ENCODE data around the gene VCPKMT.
"Not testable (repeated sequence)": the region's sequence is repeated elsewhere in the genome, so short reads cannot be mapped to it uniquely, and the experiment has no call there.

VCPKMT gene

DNA sequence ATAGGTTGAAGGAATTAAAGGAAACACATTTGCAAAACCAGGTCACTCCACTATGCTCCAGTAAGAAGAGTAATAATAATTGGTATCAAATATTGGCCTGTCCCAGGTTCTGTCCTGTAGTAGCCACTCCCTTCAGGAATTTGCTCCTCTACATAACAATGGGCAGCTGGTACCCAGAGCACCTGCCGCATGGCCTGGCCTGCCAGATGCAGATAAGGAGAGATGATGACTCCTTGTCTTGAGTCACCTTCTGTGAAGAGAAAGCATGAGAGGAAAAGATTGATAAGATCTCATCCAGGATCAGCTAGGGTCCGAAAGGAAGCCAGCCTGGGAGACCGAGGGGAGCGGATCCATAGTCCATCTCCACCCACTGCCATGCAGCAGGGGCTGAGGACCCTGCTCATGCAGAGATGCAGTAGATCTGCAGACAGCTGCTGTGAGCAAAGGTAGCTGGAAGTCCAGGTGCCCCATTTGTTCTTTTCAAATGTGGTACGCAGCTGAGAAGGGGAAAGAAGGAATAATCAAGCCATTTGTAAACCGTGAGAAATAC lies 24.3 kb downstream of the VCPKMT start:
- DNase-seq (ENCODE audit: low spot score) = no peak

DNA sequence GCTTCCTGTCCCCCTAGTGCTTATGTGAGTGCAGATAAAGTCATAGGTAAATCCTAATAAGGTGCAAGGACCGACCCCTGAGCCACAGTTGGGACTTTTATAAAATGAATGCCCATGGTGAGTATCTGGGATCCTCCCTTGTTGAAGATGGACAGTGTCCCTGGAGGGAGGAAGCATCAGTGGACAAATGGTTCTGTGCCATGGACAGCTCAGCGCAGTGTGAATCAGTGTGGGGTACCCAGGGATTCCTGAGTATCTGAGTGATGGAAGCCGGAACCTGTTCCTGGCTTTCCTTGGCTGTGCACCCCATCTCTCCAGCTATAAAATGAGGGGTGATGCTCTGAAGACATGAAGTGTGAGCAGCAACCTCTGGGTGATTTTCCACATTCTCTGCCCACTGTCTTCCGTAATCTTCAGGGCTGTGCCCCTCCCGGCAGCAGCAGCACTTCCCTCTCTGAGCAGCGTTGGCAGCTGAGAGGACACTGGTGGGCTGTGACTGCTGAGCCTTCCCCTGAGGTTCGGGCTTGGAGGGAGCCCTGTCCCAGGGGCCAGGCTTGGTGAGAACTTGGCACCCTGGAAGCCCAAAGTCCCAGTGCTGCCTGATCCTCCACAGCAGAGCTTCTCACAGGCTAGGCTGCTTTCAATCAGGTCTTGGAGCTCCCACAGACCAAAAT lies 25.0 kb downstream of the VCPKMT start:
- DNase-seq (ENCODE audit: low spot score) = no peak

DNA sequence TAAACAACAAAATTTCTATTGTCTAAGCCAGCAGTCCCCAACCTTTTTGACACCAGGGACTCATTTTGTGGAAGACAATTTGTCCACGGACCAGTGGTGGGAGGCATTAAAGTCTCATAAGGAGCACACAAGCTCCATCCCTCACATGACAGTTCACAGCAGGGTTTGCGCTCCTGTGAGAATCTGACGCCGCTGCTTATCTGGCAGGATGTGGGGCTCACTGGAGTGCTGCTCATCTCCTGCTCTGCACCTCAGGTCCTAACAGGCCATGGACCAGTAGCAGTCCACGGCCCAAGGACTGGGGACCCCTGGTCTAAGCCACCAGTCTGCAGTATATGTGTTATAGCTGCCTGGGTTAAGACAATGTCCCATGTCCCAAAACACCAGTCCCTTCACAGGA lies 27.2 kb downstream of the VCPKMT start:
- no peak for DNase-seq (ENCODE audit: low spot score)

DNA sequence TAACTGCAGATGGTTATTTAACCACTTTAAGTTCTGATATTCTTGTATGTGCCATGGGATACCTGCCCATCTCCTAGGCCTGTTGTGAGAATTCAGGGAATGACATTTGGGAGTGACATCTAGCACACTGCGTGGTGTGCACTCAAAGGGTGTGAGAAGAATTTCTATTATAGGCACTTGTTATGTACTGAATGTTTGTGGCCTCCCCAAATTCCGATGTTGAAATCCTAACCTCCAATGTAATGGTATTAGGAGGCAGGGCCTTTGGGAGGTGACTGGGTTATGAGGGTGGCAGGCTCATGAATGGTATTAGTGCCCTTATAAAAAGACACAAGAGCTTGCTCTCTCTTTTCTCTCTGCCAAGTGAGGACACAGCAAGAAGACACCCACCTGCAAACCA lies 27.6 kb downstream of the VCPKMT start:
- DNase-seq (ENCODE audit: low spot score) = no peak

DNA sequence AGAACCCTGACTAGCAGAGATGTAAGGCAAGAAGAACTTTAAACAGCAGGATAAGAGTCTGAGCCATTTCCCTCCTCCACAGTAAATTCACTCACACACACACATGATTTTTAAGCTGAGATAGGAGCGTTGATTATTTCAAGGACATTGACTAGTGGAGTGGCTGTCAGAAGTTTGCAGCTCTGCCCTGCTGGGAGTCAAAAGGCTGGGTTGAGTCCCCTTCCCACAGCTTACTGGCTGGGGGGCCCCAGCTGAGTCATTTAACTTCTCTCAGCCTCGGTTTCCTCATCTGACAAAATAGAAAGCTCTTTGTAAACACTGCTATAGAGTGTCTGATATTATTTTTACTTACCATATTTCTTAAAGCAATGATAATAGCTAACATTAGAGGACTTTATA lies 28.3 kb downstream of the VCPKMT start:
- no peak for DNase-seq (ENCODE audit: low spot score)

DNA sequence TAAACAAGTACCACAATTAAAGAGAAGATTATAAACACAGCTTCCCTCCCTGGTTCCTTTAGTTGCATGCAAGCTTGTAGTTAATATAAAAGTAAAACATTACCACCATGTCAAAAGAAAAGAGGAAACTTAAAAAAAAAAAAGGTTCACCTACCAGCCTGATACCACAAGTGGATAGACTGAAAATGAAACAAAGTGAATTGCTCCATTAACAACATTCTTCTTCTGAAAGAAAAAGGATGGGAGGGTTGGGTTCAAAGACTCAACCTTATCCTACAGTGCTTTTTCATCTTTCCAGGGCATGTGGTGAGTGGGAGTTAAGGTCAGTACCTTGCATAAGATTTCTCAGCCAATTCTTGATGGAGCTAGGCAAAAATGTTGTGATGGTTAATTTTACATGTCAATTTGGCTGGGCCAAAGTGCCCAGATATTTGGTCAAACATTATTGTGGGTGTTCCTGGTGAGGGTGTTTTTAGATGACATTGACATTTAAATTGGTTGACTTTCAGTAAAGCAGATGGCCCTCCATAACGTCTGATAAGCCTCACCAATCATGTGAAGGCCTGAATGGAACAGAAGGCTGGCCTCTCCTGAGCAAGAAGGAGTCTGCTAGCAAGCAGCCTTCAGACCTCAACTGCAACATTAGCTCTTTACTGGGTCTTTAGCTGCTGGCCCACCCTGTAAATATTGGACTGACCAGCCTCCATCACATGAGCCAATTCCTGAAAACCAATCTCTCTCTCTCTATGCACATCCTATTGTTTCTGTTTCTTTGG lies 28.8 kb downstream of the VCPKMT start:
- no peak for DNase-seq (ENCODE audit: low spot score)

DNA sequence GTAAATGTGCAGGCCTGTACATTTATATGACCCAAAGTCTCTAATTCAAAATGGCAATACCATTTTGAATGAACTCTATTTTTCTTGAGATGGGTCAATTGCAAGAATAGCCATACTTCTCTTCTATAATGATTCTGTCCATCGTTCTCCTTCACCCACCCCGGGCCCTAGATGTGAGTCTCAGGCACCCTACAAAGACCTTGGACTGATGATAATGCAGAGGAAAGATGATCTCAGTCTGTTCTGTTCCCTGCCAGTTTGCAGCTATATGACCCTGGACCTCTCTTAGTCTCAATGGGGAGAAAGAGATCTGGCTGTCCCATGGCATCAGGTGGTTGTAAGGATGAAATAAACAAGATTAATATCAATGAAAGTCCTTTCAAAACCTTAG lies 30.1 kb downstream of the VCPKMT start:
- no peak for DNase-seq (ENCODE audit: low spot score)

DNA sequence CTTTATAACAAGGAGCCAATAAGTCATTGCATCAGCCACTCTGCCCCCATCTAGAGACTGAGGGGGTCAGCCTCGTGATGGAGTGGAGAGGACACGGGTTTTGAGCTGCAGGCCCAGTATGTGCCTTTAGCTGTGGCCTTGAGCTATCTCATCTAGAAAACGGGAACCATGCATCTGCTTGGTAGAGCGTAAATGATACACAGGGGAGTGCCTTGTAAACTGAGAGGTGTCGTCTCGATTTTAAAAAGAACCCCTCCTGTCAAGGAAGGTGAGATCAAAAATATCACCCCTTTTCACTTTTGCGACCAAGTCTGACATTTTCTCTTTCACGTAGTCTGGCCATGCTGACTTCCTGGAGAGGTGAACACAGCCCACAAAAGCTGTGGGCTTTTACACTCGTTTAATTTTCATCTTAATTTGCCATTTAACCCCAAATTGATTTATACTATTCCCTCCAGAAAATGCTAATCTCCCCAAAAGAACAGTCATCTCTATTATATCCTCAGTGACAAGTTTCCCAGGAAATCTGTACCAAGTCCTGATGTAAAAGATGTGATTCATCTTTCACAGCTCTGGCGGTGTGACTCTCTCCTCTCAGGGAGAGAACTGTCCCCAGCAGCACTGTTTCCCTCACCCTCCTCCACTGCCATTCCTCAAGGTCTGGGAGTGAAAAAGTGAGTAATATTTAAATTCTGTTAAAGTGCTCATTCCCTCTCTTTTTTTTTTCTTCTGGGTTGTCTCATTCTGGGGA lies 30.6 kb downstream of the VCPKMT start:
- DNase-seq (ENCODE audit: low spot score) = no peak

DNA sequence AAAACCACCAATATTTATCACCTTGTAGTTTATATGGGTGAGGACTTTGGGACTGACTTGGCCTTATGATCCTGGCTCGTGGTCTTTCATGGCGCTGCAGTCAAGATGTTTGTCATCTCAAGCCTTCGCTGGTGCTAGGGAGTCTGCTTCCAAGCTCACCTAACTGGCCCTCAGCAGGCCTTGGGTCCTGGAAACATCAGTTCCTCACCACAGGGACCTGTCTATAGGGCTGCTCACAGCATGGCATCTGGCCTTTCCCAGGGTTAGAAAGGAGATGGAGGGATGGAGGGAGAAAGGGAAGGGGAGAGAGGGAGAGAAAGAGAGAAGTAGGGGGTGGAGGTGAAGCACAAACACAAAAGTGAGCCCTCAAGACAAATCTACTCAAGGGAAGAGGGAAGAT lies 31.7 kb downstream of the VCPKMT start:
- DNase-seq (ENCODE audit: low spot score) = no peak

DNA sequence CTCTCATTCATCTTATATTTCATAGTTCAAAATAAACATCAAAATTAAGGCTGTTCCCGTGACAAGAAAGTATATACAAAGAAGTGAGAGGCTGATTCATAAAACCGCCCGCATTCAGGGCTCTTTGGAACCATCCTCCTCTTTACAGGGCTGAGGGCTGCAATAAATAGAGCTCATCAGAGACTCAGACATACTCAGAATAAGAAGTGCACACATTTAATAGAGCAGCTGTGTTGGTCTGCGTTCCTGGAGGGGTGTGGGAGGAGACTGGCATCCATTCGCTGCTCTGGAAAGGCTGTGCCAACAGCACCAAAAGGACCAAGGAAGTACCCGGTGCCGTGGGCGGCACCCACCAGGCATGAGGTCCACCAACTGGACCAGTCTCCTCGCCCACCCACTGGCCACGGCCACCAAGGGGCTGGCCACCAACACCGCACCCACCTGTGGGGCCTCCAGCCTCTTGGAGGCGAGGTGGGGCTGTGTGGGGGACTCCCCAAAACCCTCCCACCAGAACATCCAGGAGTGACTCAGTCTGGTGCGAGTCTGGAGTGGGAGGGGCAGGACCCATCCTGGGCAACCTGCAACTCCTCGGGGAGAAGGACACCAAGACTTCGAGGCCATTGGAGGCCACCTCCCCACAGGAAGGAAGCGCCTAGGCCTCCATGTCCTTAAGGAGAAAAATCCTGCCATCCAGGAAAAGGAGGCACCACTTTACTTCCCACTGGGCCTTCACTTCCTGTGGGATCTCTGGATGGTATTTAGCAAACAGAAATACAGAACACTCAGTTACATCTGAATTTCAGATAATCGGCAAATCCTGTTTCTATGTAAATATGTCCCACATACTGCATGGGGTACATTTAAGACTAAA lies 32.7 kb downstream of the VCPKMT start:
- DNase-seq (ENCODE audit: low spot score) = no peak

DNA sequence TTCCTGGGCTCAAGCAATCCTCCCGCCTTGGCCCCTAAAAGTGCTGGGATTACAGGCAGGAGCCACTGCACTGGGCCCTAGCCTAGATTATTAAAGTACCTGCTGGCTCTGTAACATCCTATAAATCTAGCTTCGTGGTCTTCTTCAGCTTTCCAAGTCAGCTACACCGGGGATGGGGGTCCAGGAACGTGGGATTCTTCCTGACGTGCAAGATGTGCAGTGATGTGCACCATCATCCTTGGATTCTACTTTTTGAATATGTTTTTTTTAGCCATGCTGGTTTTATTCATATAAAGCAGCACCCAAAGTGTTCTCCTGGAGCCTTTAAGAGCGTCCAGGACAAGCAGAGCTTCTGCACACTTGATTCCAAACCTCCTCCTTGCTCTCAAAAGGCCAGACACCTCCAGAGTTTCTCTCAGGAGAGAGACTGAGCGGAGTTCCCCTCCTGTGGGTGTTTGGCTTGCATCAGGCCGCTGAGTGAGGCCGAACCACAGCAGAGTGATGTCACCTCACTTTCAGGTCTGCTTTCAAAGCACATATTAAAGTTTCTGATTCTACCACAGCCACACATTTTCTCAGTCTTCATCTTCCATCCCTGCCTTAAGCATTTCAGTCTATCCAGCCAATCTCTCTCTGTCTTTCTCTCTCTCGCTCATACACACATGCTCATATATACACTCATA lies 33.4 kb downstream of the VCPKMT start:
- no peak for DNase-seq (ENCODE audit: low spot score)

DNA sequence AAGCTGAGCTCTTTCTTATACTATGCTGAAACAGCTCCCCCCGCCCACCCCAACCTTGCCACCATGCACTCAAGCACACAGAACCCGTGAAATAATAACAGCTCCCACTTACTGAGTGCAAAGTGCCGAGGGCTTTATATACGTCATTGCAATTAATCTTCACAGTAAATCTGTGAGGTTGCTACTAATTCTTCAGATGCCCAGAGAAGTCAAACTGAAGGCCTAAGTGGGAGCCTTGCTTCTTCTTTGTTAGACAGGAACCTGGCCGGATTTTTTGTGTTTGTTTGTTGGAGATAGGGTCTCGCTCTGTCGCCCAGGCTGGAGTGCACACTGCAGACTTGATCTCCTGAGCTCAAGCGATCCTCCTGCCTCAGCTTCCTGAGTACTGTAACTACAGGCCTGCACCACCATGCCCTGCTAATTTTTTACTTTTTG lies 34.0 kb downstream of the VCPKMT start:
- DNase-seq (ENCODE audit: low spot score) = no peak

DNA sequence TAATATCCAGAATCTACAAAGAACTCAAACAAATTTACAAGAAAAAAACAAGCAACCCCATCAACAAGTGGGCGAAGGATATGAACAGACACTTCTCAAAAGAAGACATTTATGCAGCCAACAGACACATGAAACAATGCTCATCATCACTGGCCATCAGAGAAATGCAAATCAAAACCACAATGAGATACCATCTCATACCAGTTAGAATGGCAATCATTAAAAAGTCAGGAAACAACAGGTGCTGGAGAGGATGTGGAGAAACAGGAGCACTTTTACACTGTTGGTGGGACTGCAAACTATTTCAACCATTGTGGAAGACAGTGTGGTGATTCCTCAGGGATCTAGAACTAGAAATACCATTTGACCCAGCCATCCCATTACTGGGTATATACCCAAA lies 37.3 kb downstream of the VCPKMT start:
- DNase-seq (ENCODE audit: low spot score) = not testable (repeated sequence)

DNA sequence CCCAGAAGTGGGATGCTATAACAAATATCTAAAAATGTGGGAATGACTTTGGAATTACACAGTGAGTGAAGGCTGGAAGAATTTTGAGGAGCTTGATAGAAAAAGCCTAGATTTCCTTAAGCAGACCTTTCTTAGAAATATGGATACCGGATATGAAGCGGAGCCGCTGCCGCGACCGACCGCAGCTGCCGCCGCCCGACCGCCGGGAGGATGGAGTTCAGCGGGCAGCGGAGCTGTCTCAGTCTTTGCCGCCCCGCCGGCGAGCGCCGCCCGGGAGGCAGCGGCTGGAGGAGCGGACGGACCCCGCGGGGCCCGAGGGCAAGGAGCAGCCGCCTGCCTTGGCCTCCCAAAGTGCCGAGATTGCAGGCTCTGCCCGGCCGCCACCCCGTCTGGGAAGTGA lies 42.7 kb downstream of the VCPKMT start:
- DNase-seq (ENCODE audit: low spot score) = not testable (repeated sequence)

DNA sequence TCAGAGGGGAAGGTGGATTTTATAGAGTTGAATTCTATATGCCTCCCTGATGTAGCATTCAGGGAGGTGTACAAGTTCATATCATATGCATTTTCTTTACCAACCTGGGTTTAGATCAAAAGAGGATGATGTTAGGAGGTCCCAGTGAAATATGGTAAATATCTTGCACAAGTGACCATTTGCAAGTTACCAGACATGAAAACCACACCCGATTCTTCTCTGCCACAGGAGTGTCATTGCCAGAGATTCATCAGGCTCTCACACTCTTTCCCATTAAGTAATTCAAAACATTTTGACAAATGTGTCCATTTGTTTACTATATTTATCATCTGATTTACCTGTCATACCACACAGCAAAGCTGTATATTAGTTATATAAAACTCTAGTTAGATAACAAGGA lies 44.0 kb downstream of the VCPKMT start:
- no peak for DNase-seq (ENCODE audit: low spot score)

DNA sequence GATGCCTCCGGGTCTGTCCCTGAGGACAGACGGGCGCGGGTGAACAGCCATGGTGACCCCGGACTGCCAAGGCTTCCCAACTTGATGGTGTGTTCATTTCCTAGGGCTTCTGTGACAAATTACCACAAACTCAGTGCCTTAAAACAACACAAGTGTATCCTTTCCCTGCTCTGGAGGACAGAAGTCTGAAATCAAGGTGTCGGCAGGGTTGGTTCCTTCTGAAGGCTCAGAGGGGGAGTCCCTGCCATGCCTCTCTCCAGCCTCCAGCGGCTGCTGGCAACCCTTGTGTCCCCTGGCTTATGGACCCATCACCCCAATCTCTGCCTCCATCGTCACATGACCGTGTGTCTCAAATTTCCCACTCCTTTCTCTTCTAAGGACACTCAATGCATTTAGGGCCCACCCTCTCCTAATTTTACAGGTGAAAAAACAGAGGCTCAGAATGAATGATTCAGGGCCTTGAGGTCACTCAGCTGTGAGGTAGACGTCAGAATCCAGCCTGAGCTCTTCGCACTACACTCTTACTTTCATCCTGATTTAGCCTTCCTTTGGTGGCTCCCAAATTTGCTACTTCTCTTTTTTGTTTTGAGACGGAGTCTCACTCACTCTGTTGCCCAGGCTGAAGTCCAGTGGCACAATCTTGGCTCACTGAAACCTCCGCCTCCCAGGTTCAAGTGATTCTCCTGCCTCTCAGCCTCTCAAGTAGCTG lies 45.4 kb downstream of the VCPKMT start:
- DNase-seq (ENCODE audit: low spot score) = no peak

DNA sequence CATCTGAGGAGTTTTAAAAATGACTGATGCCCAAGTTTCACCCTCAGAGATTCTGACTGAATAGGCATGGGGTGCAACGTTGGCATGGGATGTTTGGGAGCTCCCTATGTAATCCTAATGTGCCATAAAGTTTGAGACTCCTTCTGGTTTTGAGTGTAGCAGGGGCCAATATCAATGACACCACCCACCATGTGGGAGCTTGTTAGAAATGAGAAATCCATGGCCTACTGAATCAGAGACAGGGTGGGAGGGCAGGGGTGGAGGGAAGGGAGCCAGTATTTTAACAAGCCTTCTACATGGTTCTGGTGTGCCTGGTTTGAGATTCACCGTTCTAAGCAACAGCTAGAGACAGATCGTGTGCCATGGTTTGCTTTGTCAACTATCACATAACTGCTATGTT lies 46.1 kb downstream of the VCPKMT start:
- DNase-seq (ENCODE audit: low spot score) = no peak

DNA sequence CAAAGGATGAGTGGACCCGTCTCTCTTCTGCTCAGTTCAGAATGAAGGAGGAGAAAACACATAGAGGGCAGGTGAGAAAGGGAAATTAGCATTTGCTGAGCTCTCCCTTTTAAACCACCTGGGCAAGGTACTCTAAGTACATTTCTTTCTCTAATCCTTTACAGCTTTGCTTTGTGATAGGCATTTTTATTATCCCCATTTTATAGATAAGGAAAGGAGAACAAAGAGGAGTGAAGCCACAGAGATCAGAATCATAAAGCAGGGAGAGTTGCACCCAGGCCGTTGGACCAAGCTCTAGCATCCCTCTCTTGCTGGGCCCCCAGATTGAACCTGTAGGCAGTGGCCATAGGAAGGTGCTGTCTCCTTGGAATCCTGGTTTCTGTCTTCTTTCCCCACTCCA lies 47.0 kb downstream of the VCPKMT start:
- DNase-seq (ENCODE audit: low spot score) = no peak

DNA sequence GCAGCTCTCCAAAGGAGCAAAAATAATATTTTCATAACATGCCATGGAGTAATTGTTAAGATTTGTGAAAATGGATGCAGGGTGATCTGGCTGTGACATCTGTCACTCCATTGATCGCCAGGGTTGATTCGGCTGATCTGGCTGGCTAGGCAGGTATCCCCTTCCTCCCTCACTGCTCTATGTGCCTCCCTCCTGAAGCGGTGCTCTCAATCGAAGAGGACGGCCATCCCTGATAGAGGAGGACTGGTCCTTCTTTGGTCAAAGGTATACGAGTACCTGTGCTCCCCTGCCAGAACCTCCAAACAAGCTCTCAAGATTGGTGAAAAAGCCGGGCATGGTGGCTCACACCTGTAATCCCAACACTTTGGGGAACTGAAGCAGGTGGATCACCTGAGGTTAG lies 47.9 kb downstream of the VCPKMT start:
- no peak for DNase-seq (ENCODE audit: low spot score)

DNA sequence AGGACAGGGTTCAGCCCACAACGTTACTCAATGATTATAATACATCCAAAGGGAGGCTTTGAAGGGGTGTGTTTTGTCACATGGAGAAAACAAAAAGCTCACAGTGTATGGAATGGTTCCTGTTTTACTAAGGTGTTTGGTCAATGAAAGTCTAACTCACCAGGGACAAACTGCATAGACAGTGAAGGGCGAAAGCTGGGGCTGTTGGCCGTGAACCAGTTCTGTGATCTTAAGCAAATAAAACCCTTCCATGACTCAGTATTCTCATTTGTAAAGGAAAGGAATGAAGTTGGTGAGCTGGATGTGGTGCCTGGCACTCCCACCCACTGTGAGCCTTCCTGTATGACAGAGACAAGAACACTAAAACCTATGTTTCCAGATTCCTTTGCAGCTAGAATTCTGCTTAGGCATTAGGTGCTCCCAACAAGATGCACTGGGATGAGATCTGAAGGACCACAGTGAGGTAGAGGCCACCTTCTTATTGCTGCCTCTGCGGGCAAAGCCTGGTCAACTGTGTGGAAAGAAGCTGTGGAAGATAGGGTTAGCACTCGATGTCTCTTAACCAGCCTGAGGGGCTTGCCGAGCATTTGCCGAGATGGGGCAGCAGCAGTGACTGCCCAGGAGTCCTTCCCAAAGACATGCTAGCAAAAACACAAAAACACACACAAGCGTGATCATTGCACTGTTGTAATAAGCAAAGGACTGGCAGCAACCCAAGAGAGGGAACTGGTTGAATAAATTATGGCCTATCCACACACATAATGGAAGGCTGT lies 48.5 kb downstream of the VCPKMT start:
- no peak for DNase-seq (ENCODE audit: low spot score)

All from HuH-7.5 (cell line).